Mesenchymal stem cell (in vitro differentiated cells and primary cell): Measurements from ENCODE around the gene DLG4.

Source experiments
- DNase-seq: peaks from one replicate; pipeline ENCODE4 v3.0.0-alpha.2; 2013
- H2AFZ ChIP-seq: one replicate; pipeline ENCODE4 v1.6.1; 2013; ENCODE audit warnings: low read depth, mild to moderate bottlenecking, control low read depth, inconsistent platforms, low read length, moderate library complexity
- H2AK5ac ChIP-seq: 2 replicates; pipeline ENCODE4 v1.6.1; 2013; ENCODE audit warnings: low read length, moderate library complexity, mild to moderate bottlenecking, inconsistent platforms; ENCODE audit not compliant: severe bottlenecking
- H2BK120ac ChIP-seq: one replicate; pipeline ENCODE4 v1.6.1; 2013; ENCODE audit warnings: low read depth, mild to moderate bottlenecking, inconsistent platforms, low read length, moderate library complexity
- H2BK12ac ChIP-seq, 2 experiments: one replicate each; pipeline ENCODE4 v1.6.1; 2013; ENCODE audit warnings: inconsistent platforms in 2 of 2, low read length in 2 of 2, mild to moderate bottlenecking in 2 of 2, moderate library complexity in 2 of 2, control low read depth in 1 of 2
- H2BK15ac ChIP-seq: one replicate; pipeline ENCODE4 v1.6.1; 2013; ENCODE audit warnings: mild to moderate bottlenecking, low read depth, inconsistent platforms; ENCODE audit not compliant: poor library complexity, severe bottlenecking
- H2BK5ac ChIP-seq: 2 replicates; pipeline ENCODE4 v1.6.1; 2013; ENCODE audit warnings: low read depth, mild to moderate bottlenecking, low read length, control low read depth, inconsistent platforms; ENCODE audit not compliant: poor library complexity, severe bottlenecking
- H3K14ac ChIP-seq, 2 experiments: one replicate each; pipeline ENCODE4 v1.6.1; 2013; ENCODE audit warnings: inconsistent platforms in 2 of 2, low read length in 2 of 2, control low read depth in 1 of 2, mild to moderate bottlenecking in 1 of 2, moderate library complexity in 1 of 2
- H3K18ac ChIP-seq, 2 experiments: one replicate each; pipeline ENCODE4 v1.6.1; 2013; ENCODE audit warnings: inconsistent platforms in 2 of 2, low read length in 2 of 2, control low read depth in 1 of 2, low read depth in 1 of 2, mild to moderate bottlenecking in 1 of 2
- H3K23ac ChIP-seq, 2 experiments: one replicate each; pipeline ENCODE4 v1.6.1; 2013; ENCODE audit warnings: inconsistent platforms in 2 of 2, low read length in 2 of 2, mild to moderate bottlenecking in 2 of 2, moderate library complexity in 2 of 2, control low read depth in 1 of 2
- H3K27ac ChIP-seq: 2 replicates; pipeline ENCODE4 v1.5.1; 2013; ENCODE audit warnings: mild to moderate bottlenecking, moderate library complexity, low read length, control low read depth, inconsistent platforms; ENCODE audit not compliant: poor library complexity, severe bottlenecking
- H3K27me3 ChIP-seq, 2 experiments: 2 replicates each; pipeline versions ENCODE4 v1.6.1 to v1.7.0; 2013; ENCODE audit warnings: low read length in 2 of 2, mild to moderate bottlenecking in 2 of 2, moderate library complexity in 2 of 2, control low read depth in 1 of 2, inconsistent platforms in 1 of 2; ENCODE audit not compliant: control insufficient read depth in 1 of 2, insufficient read depth in 1 of 2
- H3K36me3 ChIP-seq, 2 experiments: 2 replicates each; pipeline versions ENCODE4 v1.6.1 to v1.7.0; 2013; ENCODE audit warnings: low read length in 2 of 2, control low read depth in 1 of 2, inconsistent platforms in 1 of 2, low read depth in 1 of 2, mild to moderate bottlenecking in 1 of 2; ENCODE audit not compliant: insufficient read depth in 2 of 2, control insufficient read depth in 1 of 2
- H3K4ac ChIP-seq, 2 experiments: one replicate each; pipeline ENCODE4 v1.6.1; 2013; ENCODE audit warnings: inconsistent platforms in 2 of 2, low read length in 2 of 2, mild to moderate bottlenecking in 2 of 2, moderate library complexity in 2 of 2, control low read depth in 1 of 2, low read depth in 1 of 2
- H3K4me1 ChIP-seq: 2 replicates; pipeline ENCODE4 v1.6.1; 2013; ENCODE audit warnings: low read depth, low read length, control low read depth; ENCODE audit not compliant: control insufficient read depth, insufficient read depth
- H3K4me2 ChIP-seq: 2 replicates; pipeline ENCODE4 v1.6.1; 2013; ENCODE audit warnings: low read length, mild to moderate bottlenecking, inconsistent platforms; ENCODE audit not compliant: poor library complexity, severe bottlenecking
- H3K4me3 ChIP-seq, 2 experiments: 2 replicates each; pipeline versions ENCODE4 v1.5.1 to v1.7.0; 2013; ENCODE audit warnings: low read length in 2 of 2, mild to moderate bottlenecking in 2 of 2, control low read depth in 1 of 2, low read depth in 1 of 2; ENCODE audit not compliant: insufficient read depth in 1 of 2
- H3K79me1 ChIP-seq: replicated peaks from 2 replicates; pipeline ENCODE4 v1.6.1; 2013; ENCODE audit warnings: mild to moderate bottlenecking, control low read depth, low read length, inconsistent platforms; ENCODE audit not compliant: poor library complexity, severe bottlenecking
- H3K9ac ChIP-seq: 2 replicates; pipeline ENCODE4 v1.7.0; 2013; ENCODE audit warnings: mild to moderate bottlenecking, low read length, moderate library complexity
- H3K9me3 ChIP-seq: 2 replicates; pipeline ENCODE4 v1.7.0; 2013; ENCODE audit warnings: mild to moderate bottlenecking, low read length; ENCODE audit not compliant: control insufficient read depth
- H4K8ac ChIP-seq: one replicate; pipeline ENCODE4 v1.6.1; 2013; ENCODE audit warnings: inconsistent platforms, mild to moderate bottlenecking, low read length, moderate library complexity
- H4K91ac ChIP-seq: one replicate; pipeline ENCODE4 v1.6.1; 2013; ENCODE audit warnings: mild to moderate bottlenecking, low read length, inconsistent platforms
- WGBS: methylation state at CpG from one replicate; pipeline ENCODE4 v1.1.7; 2013; ENCODE audit warnings: mixed read lengths; 5-methylcytosine and 5-hydroxymethylcytosine counted together

Gene DLG4

GRCh38 chr17:7254511-7254910 is 34.9 kb upstream of the DLG4 start:
- no peak for DNase-seq
- H3K4ac ChIP-seq: no peak overlapping the region
- H3K9me3 ChIP-seq: no peaks in the 10 kb centered on the region
- H3K14ac ChIP-seq: no peak overlapping the region
- H3K9ac ChIP-seq: no peak overlapping the region
- H3K27me3 ChIP-seq: no peaks in the 10 kb centered on the region
- H2BK15ac ChIP-seq: no peak overlapping the region
- no peak overlapping the region for H2AK5ac ChIP-seq
- H3K4me3 ChIP-seq: no peak overlapping the region
- no peak overlapping the region for H3K23ac ChIP-seq
- H3K27ac ChIP-seq: no peak overlapping the region
- 95% methylated on average over 4 of the region's 4 CpGs for WGBS
- peaks cover 39 to 52% of the 10 kb centered on the region in 2 experiments for H3K36me3 ChIP-seq
- peaks cover 8% of the 10 kb centered on the region for H3K4me1 ChIP-seq
- H2BK120ac ChIP-seq: no peak overlapping the region
- H2BK5ac ChIP-seq: no peak overlapping the region
- H2AFZ ChIP-seq: no peak overlapping the region
- no peak overlapping the region for H4K8ac ChIP-seq
- no peak overlapping the region for H3K4me2 ChIP-seq
- H3K79me1 ChIP-seq: peaks cover 14% of the 10 kb centered on the region
- H3K18ac ChIP-seq: no peak overlapping the region
- no peak overlapping the region for H2BK12ac ChIP-seq
- H4K91ac ChIP-seq: no peak overlapping the region

GRCh38 chr17:7253082-7253481 is 33.4 kb upstream of the DLG4 start:
- H2AK5ac ChIP-seq: peak overlapping the region; percentile 49
- peaks cover 15% of the 10 kb centered on the region for H3K4me1 ChIP-seq
- H3K18ac ChIP-seq: no peak overlapping the region
- peaks cover 29 to 39% of the 10 kb centered on the region in 2 experiments for H3K36me3 ChIP-seq
- peak overlapping the region in 1 of 2 experiments; percentile 90 for H3K4me3 ChIP-seq
- peaks cover 14% of the 10 kb centered on the region for H3K79me1 ChIP-seq
- no peak overlapping the region for H2BK5ac ChIP-seq
- H2BK12ac ChIP-seq: no peak overlapping the region
- peak overlapping the region; percentile 85 for H3K4me2 ChIP-seq
- DNase-seq: no peak
- no peak overlapping the region for H2AFZ ChIP-seq
- H3K27me3 ChIP-seq: no peaks in the 10 kb centered on the region
- H4K8ac ChIP-seq: no peak overlapping the region
- H2BK120ac ChIP-seq: no peak overlapping the region
- no peaks in the 10 kb centered on the region for H3K9me3 ChIP-seq
- H2BK15ac ChIP-seq: no peak overlapping the region
- no peak overlapping the region for H4K91ac ChIP-seq
- WGBS: 93% methylated on average over 5 of the region's 5 CpGs
- H3K14ac ChIP-seq: no peak overlapping the region
- no peak overlapping the region for H3K4ac ChIP-seq
- no peak overlapping the region for H3K23ac ChIP-seq
- H3K9ac ChIP-seq: peak overlapping the region; percentile 97
- H3K27ac ChIP-seq: no peak overlapping the region

- WGBS: 4% methylated on average over 43 of the region's 55 CpGs
- H4K91ac ChIP-seq: peak within 1 kb of the TSS; percentile 97
- H2AFZ ChIP-seq: peak within 1 kb of the TSS; percentile 91
- peak within 1 kb of the TSS; percentile 73 to 97 for H3K4ac ChIP-seq
- peak; percentile 97 for DNase-seq
- H2AK5ac ChIP-seq: no peak within 1 kb of the TSS
- H3K9me3 ChIP-seq: no peaks in the 10 kb centered on the region
- peak within 1 kb of the TSS; percentile 93 for H3K4me2 ChIP-seq
- peak within 1 kb of the TSS; percentile 95 to 98 for H3K18ac ChIP-seq
- peaks cover 15% of the 10 kb centered on the region for H3K4me1 ChIP-seq
- no peaks in the 10 kb centered on the region for H3K27me3 ChIP-seq
- peak within 1 kb of the TSS; percentile 97 for H2BK5ac ChIP-seq
- peaks cover 25 to 33% of the 10 kb centered on the region in 2 experiments for H3K36me3 ChIP-seq
- peak within 1 kb of the TSS in 1 of 2 experiments; percentile 93 for H3K14ac ChIP-seq
- peak within 1 kb of the TSS; percentile 96 for H2BK120ac ChIP-seq
- peak within 1 kb of the TSS in 1 of 2 experiments; percentile 72 for H3K23ac ChIP-seq
- H3K4me3 ChIP-seq: peak within 1 kb of the TSS; percentile 90
- peak within 1 kb of the TSS in 1 of 2 experiments; percentile 65 for H2BK12ac ChIP-seq
- peak within 1 kb of the TSS; percentile 92 for H2BK15ac ChIP-seq
- peak within 1 kb of the TSS; percentile 97 for H3K9ac ChIP-seq
- H4K8ac ChIP-seq: peak within 1 kb of the TSS; percentile 96
- peaks cover 14% of the 10 kb centered on the region for H3K79me1 ChIP-seq
- peak within 1 kb of the TSS; percentile 99 for H3K27ac ChIP-seq
Observed at GRCh38 chr17:7252176-7253043, 32.8 kb upstream of the DLG4 start, which contains the start of gene ELP5. ELP5 (plus strand) TSS chr17:7252215; CDS start chr17:7252551, 336 bp downstream.

- peak within 1 kb of the TSS; percentile 97 for H4K91ac ChIP-seq
- H2AK5ac ChIP-seq: no peak within 1 kb of the TSS
- peak within 1 kb of the TSS in 1 of 2 experiments; percentile 65 for H2BK12ac ChIP-seq
- WGBS: 2% methylated on average over 17 of the region's 41 CpGs
- peak within 1 kb of the TSS; percentile 92 for H2BK15ac ChIP-seq
- peaks cover 15% of the 10 kb centered on the region for H3K4me1 ChIP-seq
- H2AFZ ChIP-seq: peak within 1 kb of the TSS; percentile 91
- DNase-seq: peak; percentile 100
- peak within 1 kb of the TSS; percentile 43 to 93 for H3K14ac ChIP-seq
- H3K79me1 ChIP-seq: peaks cover 14% of the 10 kb centered on the region
- peak within 1 kb of the TSS; percentile 90 for H3K4me3 ChIP-seq
- H3K4ac ChIP-seq: peak within 1 kb of the TSS; percentile 73 to 97
- peak within 1 kb of the TSS; percentile 97 for H2BK5ac ChIP-seq
- H3K4me2 ChIP-seq: peak within 1 kb of the TSS; percentile 93
- H3K27me3 ChIP-seq: no peaks in the 10 kb centered on the region
- peaks cover 24 to 32% of the 10 kb centered on the region in 2 experiments for H3K36me3 ChIP-seq
- H2BK120ac ChIP-seq: peak within 1 kb of the TSS; percentile 96
- peak within 1 kb of the TSS; percentile 95 to 98 for H3K18ac ChIP-seq
- H4K8ac ChIP-seq: peak within 1 kb of the TSS; percentile 96
- H3K27ac ChIP-seq: peak within 1 kb of the TSS; percentile 99
- H3K9me3 ChIP-seq: no peaks in the 10 kb centered on the region
- H3K23ac ChIP-seq: peak within 1 kb of the TSS in 1 of 2 experiments; percentile 72
- H3K9ac ChIP-seq: peak within 1 kb of the TSS; percentile 97
Observed at GRCh38 chr17:7251661-7252175, 32.1 kb upstream of the DLG4 start, which contains the start of gene CTDNEP1. CTDNEP1 (minus strand) TSS chr17:7251734; CDS start chr17:7251296, 438 bp downstream.
